Breast epithelium (tissue), 4 donors: ENCODE results near the gene TINCR. TPM values are rescaled to one million over a fixed set of nuclear protein-coding genes. Genes with fewer than 3 reads are reported as not detected.
A peak's percentile ranks its signal among the peaks of the same experiment; 100 is the strongest.
"Not testable (repeated sequence)": the region's sequence is repeated elsewhere in the genome, so short reads cannot be mapped to it uniquely, and the experiment has no call there.

ENCODE experiments used
- DNase-seq, 2 donors: peaks; one replicate each; pipeline ENCODE4 v3.0.0-alpha.2; 2019; ENCODE audit warnings: low spot score in 2 of 2
- H3K27ac ChIP-seq, 2 donors: fragments of 200-600 bp; sonication (generic) in 1 of 2; one replicate each; pipeline ENCODE4 v1.5.1; 2016 to 2019; ENCODE audit warnings: mild to moderate bottlenecking in 1 of 2
- H3K27me3 ChIP-seq, 2 donors: fragments of 200-600 bp; sonication (generic) in 1 of 2; one replicate each; pipeline versions ENCODE4 v1.5.1 to v1.6.0; 2017 to 2019; ENCODE audit warnings: control low read depth in 1 of 2, mild to moderate bottlenecking in 1 of 2
- H3K36me3 ChIP-seq: fragments of 200-600 bp; one replicate; pipeline ENCODE4 v1.5.1; 2019
- H3K4me1 ChIP-seq, 2 donors: fragments of 200-600 bp; sonication (generic); one replicate each; pipeline ENCODE4 v1.5.1; 2016 to 2019; ENCODE audit warnings: control low read depth in 1 of 2
- H3K4me3 ChIP-seq, 3 donors: fragments of 200-600 bp; sonication (generic); 1 replicate in 2 of 3; 2 replicates in 1 of 3; pipeline ENCODE4 v1.5.1; 2016 to 2019; ENCODE audit warnings: mild to moderate bottlenecking in 3 of 3, moderate library complexity in 2 of 3
- H3K9me3 ChIP-seq, 2 donors: fragments of 200-600 bp; sonication (generic) in 1 of 2; one replicate each; pipeline ENCODE4 v1.5.1; 2016 to 2019; ENCODE audit warnings: control low read depth in 1 of 2
- POLR2A ChIP-seq: fragments of 450-650 bp; IDR thresholded peaks from one replicate; pipeline ENCODE4 v1.6.1; 2016; ENCODE audit warnings: antibody characterized with exemption, mild to moderate bottlenecking, moderate library complexity
- POLR2AphosphoS5 ChIP-seq, 3 donors: sonication (generic); formaldehyde crosslinking; IDR thresholded peaks; one replicate each; pipeline ENCODE4 v1.6.1; 2017; ENCODE audit warnings: antibody characterized with exemption in 3 of 3
- intact Hi-C: fragments of 100-400 bp; cut with DNase I; formaldehyde crosslinking; loops from one replicate; pipeline ENCODE4 v1.15.1; 2023; ENCODE audit warnings: low total_unique reads
- total RNA-seq, 3 donors: library from RNA; depleted of rRNA; stranded (reverse); fragments of >200 nt; gene quantifications; one replicate each; pipeline ENCODE4 v1.1.0, GENCODE V29; 2016
- TF ChIP-seq, protein P1 (sequence below), 3 donors: fragments of 450-650 bp; IDR thresholded peaks; one replicate each; pipeline ENCODE4 v1.5.1; 2016 to 2017; ENCODE audit warnings: antibody characterized with exemption in 3 of 3, mild to moderate bottlenecking in 3 of 3, moderate library complexity in 3 of 3

Gene TINCR
- total RNA-seq, 3 donors from 2014 or later, result 1.1 to 11.7 (median 1.3) TPM

DNA sequence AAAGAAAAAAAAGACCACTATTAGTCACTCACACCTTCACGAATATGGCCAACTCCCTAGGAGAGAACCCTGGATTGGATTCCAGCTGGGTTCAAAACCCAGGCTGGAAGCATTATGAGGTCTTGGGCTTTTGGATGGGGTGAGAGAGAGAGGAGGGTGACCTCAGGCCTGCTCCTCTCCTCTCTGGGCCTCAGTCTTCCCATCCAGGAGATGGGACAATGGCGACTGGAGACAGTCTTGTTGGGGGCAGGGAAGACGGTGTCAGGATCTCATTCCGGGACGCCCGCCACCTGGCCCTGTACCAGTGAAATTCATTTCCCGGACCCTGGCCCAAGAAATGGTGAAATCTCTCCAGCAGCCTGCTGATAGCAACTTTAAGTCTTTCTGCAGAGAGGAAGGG, 26.3 kb downstream of the TINCR start:
- no peak overlapping the region for H3K4me3 ChIP-seq
- no peak overlapping the region for H3K27ac ChIP-seq
- no peak for DNase-seq
- no peak for TF ChIP-seq POLR2A
- TF ChIP-seq POLR2AphosphoS5 (IDR thresholded peaks at IDR 0.05), result no peak
- TF ChIP-seq, protein P1, sequence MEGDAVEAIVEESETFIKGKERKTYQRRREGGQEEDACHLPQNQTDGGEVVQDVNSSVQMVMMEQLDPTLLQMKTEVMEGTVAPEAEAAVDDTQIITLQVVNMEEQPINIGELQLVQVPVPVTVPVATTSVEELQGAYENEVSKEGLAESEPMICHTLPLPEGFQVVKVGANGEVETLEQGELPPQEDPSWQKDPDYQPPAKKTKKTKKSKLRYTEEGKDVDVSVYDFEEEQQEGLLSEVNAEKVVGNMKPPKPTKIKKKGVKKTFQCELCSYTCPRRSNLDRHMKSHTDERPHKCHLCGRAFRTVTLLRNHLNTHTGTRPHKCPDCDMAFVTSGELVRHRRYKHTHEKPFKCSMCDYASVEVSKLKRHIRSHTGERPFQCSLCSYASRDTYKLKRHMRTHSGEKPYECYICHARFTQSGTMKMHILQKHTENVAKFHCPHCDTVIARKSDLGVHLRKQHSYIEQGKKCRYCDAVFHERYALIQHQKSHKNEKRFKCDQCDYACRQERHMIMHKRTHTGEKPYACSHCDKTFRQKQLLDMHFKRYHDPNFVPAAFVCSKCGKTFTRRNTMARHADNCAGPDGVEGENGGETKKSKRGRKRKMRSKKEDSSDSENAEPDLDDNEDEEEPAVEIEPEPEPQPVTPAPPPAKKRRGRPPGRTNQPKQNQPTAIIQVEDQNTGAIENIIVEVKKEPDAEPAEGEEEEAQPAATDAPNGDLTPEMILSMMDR (IDR thresholded peaks at IDR 0.05), result no peak
- H3K36me3 ChIP-seq, result no peaks in the 10 kb centered on the region
- H3K27me3 ChIP-seq, result peaks cover 0 to 17% of the 10 kb centered on the region in 2 donors
- no peaks in the 10 kb centered on the region for H3K9me3 ChIP-seq
- intact Hi-C loops, result no loop called here
- H3K4me1 ChIP-seq, result no peaks in the 10 kb centered on the region

DNA sequence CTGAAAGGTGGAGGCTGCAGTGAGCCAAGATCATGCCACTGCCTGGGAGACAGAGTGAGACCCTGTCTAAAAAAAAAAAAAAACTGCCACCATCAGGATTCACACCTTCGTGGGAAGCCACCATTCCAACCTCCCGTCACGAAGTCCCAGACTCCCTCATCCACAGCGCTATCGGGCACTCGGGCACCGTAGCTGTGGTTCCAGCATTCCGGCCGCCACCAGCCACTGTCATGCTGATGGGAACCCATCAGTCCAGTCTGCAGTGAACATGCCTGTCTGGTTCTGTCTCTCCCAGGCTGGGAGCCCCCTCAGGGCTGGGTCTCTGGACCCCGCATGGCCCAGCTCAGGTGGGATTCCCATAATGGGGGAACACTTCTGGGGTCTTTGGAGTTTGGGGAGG, 27.5 kb downstream of the TINCR start:
- peaks cover 0 to 20% of the 10 kb centered on the region in 2 donors for H3K27me3 ChIP-seq
- H3K4me3 ChIP-seq, result no peak overlapping the region
- H3K36me3 ChIP-seq, result no peaks in the 10 kb centered on the region
- no peak overlapping the region for H3K27ac ChIP-seq
- peaks cover 2% of the 10 kb centered on the region in 2 donors for H3K9me3 ChIP-seq
- DNase-seq, result no peak
- intact Hi-C loops, result no loop called here
- no peaks in the 10 kb centered on the region for H3K4me1 ChIP-seq
- TF ChIP-seq POLR2A (no peak), POLR2AphosphoS5 (IDR thresholded peaks at IDR 0.05) (no peak)
- TF ChIP-seq, protein P1 (IDR thresholded peaks at IDR 0.05), result no peak

DNA sequence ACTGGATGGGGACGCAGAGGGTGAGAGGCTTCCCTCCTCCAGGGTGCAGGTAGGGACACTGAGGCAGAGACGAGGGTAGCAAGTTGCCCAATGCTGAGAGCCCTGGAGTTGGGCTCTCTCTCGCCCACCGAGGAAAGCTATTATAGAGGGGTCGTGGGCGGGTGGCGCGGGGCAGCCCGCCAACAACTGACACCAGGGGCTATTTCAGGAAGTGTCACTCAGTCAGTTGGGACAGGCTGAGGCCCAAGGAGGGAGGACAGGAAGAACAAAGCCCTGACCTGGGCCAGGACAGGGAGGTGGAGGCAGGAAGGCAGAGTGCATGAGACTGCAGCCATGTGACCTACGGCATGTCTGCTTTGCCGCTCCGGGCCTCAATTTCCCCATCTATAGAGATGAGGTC, 29.9 kb downstream of the TINCR start:
- intact Hi-C loops, result no loop called here
- Histone ChIP-seq H3K9me3 (peaks cover 18 to 23% of the 10 kb centered on the region in 2 donors), H3K4me1 (no peaks in the 10 kb centered on the region), H3K27me3 (peaks cover 0 to 20% of the 10 kb centered on the region in 2 donors), H3K4me3 (no peak overlapping the region), H3K27ac (no peak overlapping the region), H3K36me3 (no peaks in the 10 kb centered on the region)
- DNase-seq, result no peak
- TF ChIP-seq, protein P1 (IDR thresholded peaks at IDR 0.05), result no peak
- TF ChIP-seq POLR2A, result no peak
- TF ChIP-seq POLR2AphosphoS5 (IDR thresholded peaks at IDR 0.05), result no peak

DNA sequence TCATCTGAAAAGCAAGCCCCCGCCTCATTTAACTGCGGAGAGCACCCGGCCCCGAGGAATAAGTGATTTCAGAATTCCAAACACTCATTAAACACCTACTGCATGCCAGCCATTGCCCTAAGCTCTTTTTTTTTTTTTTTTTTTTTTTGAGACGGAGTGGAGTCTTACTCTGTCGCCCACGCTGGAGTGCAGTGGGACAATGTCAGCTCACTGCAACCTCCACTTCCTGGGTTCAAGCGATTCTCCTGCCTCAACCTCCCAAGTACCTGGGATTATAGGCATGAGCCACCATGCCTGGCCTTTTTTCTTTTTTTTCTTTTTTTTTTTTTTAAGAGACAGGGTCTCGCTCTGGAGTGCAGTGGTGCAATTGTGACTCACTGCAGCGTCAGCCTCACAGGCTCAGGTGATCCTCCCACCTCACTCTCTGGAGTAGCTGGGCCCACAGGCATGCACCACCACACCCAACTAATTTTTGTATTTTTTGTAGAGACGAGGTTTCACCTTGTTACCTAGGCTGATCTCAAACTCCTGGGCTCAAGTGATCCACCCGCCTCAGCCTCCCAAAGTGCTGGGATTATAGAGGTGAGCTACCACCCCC, 30.7 kb downstream of the TINCR start:
- H3K9me3 ChIP-seq, result peaks cover 18 to 23% of the 10 kb centered on the region in 2 donors
- H3K36me3 ChIP-seq, H3K27ac ChIP-seq, intact Hi-C loops, H3K4me3 ChIP-seq, DNase-seq, H3K4me1 ChIP-seq: not testable (repeated sequence)
- peaks cover 0 to 20% of the 10 kb centered on the region in 2 donors for H3K27me3 ChIP-seq

DNA sequence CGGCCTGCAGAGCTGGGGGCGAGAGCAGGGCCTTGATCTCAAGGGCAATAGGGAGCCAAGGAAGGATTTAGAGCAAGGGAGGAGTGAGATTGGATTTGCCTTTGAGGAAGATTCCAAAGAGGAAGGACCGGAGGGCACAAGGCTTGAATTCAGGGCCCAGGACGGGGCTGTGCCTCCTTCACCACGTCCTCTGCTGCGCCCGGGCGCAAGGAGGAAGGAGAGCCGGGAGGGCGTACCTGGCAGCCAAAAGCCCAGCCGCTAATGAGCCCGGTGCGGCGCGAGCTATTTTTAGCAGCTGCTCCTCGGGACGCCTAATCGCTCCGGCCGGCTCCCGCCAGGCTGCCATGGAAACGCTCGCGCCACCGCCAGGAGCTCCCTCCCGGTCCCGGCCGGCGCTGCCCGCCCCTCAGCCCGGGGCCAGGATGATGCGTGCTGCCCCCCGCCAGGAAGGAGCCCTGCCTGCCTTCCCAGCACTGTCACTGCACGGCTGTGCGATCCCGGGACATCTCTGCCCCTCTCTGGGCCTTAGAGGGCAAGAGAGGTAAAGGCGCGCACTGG, 31.3 kb downstream of the TINCR start:
- Histone ChIP-seq H3K4me3 (peak overlapping the region in 1 of 3 donors; percentile 40), H3K4me1 (no peaks in the 10 kb centered on the region), H3K9me3 (peaks cover 18 to 23% of the 10 kb centered on the region in 2 donors), H3K27ac (no peak overlapping the region), H3K36me3 (no peaks in the 10 kb centered on the region), H3K27me3 (peaks cover 0 to 20% of the 10 kb centered on the region in 2 donors)
- TF ChIP-seq POLR2A, result no peak
- no peak for TF ChIP-seq POLR2AphosphoS5 (IDR thresholded peaks at IDR 0.05)
- TF ChIP-seq, protein P1 (IDR thresholded peaks at IDR 0.05), result no peak
- intact Hi-C loops, result no loop called here
- DNase-seq, result no peak
